OCI-LY3 (cell line): ENCODE data around the gene CDC5L.
"Not testable (repeated sequence)": the region's sequence is repeated elsewhere in the genome, so short reads cannot be mapped to it uniquely, and the experiment has no call there.

ENCODE experiments used
- CTCF ChIP-seq: fragments of 200-600, 300-600 bp; sonication (generic); IDR thresholded peaks from 2 replicates; pipeline ENCODE4 v1.5.1; 2014; ENCODE audit warnings: antibody characterized with exemption, low read length, low read depth
- EZH2phosphoT487 ChIP-seq: fragments of 200-600 bp; shearing (Covaris generic); IDR thresholded peaks from 2 replicates; pipeline ENCODE4 v1.6.1; 2018; ENCODE audit warnings: antibody characterized with exemption, mixed run types, low read depth

GRCh38 chr6:44350650-44350994 is 36.9 kb upstream of the CDC5L start:
- TF ChIP-seq CTCF, EZH2phosphoT487: not testable (repeated sequence)
